Stimulated activated CD8-positive, alpha-beta memory T cell treated with anti-CD3 and anti-CD28 coated beads, Interleukin-4, amount 100 ng/mL, for 1 hour (primary cell): ENCODE results near the gene PLCXD1.
A peak's percentile ranks its signal among the peaks of the same experiment; 100 is the strongest.
"Not testable (repeated sequence)": the region's sequence is repeated elsewhere in the genome, so short reads cannot be mapped to it uniquely, and the experiment has no call there.

Experiments used
- DNase-seq, 2 donors: peaks; one replicate each; pipeline ENCODE4 v3.0.0-alpha.2; 2020; ENCODE audit warnings: low read depth in 2 of 2, low spot score in 1 of 2

Gene PLCXD1

GRCh38 chrX:316351-317325 lies 35.5 kb downstream of the PLCXD1 start:
- no peak for DNase-seq

GRCh38 chrX:317424-318067 lies 36.4 kb downstream of the PLCXD1 start:
- no peak for DNase-seq

- peak; percentile 91 to 93 for DNase-seq
Observed at GRCh38 chrX:318068-318738, 37.0 kb downstream of the PLCXD1 start.

- peak; percentile 91 to 99 for DNase-seq
Observed at GRCh38 chrX:318739-319578, 37.8 kb downstream of the PLCXD1 start, which contains the start of gene GTPBP6. GTPBP6 (minus strand) TSS chrX:318796; CDS start chrX:318787, 9 bp downstream.

GRCh38 chrX:319579-320125 lies 38.5 kb downstream of the PLCXD1 start:
- no peak for DNase-seq

- DNase-seq: no peak
Observed at GRCh38 chrX:320126-320783, 39.1 kb downstream of the PLCXD1 start.

- DNase-seq: no peak
Observed at GRCh38 chrX:323721-324628, 42.8 kb downstream of the PLCXD1 start.

GRCh38 chrX:324664-325063 lies 43.5 kb downstream of the PLCXD1 start:
- DNase-seq: not testable (repeated sequence)

- DNase-seq: no peak
Observed at GRCh38 chrX:327660-328126, 46.5 kb downstream of the PLCXD1 start.

GRCh38 chrX:329291-329910 lies 48.2 kb downstream of the PLCXD1 start:
- DNase-seq: no peak

- not testable (repeated sequence) for DNase-seq
Observed at GRCh38 chrX:330141-330725, 49.1 kb downstream of the PLCXD1 start.

GRCh38 chrX:330726-331150 lies 49.6 kb downstream of the PLCXD1 start:
- no peak for DNase-seq

GRCh38 chrX:331151-331824 lies 50.1 kb downstream of the PLCXD1 start:
- DNase-seq: no peak

GRCh38 chrX:331825-332495 lies 50.8 kb downstream of the PLCXD1 start:
- no peak for DNase-seq

- DNase-seq: no peak
Observed at GRCh38 chrX:332496-332860, 51.3 kb downstream of the PLCXD1 start.

GRCh38 chrX:332916-333610 lies 51.9 kb downstream of the PLCXD1 start:
- no peak for DNase-seq
